Activated CD8-positive, alpha-beta memory T cell treated with anti-CD3 and anti-CD28 coated beads for 1 hour (primary cell): ENCODE data around the gene RLN2.

ENCODE experiments used
- DNase-seq, 2 donors: peaks; one replicate each; pipeline ENCODE4 v3.0.0-alpha.2; 2020; ENCODE audit warnings: low read depth in 1 of 2; ENCODE audit errors: extremely low read depth in 1 of 2

RLN2 gene

GRCh38 chr9:5274770-5275169 lies 29.7 kb downstream of the RLN2 start:
- no peak for DNase-seq

GRCh38 chr9:5269249-5269715 lies 35.2 kb downstream of the RLN2 start:
- no peak for DNase-seq

- no peak for DNase-seq
Observed at GRCh38 chr9:5265939-5266338, 38.6 kb downstream of the RLN2 start.

- DNase-seq: no peak
Observed at GRCh38 chr9:5264219-5264595, 40.3 kb downstream of the RLN2 start.

GRCh38 chr9:5263351-5264218 lies 40.9 kb downstream of the RLN2 start:
- no peak for DNase-seq
